ENCODE data around the gene PTPN11.

PTPN11 gene

GRCh38 chr12:112555621-112556233 is 137.0 kb downstream of the PTPN11 start:
- DNase-seq, result no peak

- DNase-seq, result no peak
These were observed 139.3 kb downstream of the PTPN11 start for GRCh38 chr12:112557951-112558630.

Data from NCI-H526 (cell line).